ENCODE measurements around the gene PPARGC1A.

PPARGC1A gene

DNA sequence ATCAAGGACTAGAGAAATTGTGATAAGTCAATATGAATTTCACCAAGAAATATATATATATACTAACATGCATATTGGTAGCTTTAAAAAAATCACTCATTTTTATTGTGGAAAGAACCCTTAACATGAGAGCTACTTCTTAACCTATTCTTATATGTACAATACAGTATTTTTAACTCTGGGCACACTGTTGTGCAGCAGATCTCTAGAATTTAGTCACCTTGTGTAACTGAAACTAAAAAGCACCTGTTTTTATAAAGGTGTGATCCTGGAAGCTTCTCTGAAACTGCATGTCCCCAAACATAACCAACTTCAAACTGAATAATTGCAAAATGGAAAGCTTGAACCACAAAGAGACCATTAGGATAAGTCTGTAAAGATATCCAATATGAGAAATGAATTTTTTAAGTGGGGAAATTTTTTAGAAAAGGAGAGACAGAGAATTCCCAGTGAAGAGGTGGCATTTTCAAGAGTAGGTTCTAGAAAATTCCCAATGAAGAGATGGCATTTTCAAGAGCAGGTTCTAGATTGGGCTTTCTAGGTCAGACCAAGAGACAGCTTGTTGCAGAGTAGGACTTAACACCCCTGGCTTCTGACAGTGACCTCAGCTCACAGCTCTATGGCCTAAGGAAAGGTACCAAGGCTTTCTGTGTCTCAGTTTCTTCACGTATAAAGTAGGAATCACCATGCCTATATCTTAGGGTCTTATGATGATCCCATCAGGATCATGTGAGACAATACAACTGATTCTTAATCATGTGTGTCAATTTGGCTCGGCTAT is 22.0 kb upstream of the PPARGC1A start:
- no peak for DNase-seq (ENCODE audit: low read depth in 2 of 3, low spot score in 2 of 3)

DNA sequence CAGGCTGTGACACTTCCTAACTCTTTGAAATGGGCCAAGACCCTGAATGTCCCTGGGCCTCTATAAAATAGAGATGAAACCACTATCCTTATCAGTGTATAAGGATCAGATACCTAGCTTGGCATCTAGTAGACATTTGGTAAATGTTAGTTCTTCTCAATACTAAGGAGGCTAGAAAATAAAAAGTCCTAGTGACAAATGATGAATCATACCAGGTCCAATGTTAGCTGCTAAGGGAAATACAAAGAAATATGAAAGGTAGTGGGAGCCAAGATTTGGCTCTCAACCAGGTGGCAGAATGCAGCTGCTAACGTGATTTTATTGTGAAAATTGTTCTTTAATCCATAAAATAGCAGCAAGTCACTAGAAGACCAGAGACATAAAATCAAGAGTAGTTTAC is 19.8 kb upstream of the PPARGC1A start:
- no peak for DNase-seq (ENCODE audit: low read depth in 2 of 3, low spot score in 2 of 3)

DNA sequence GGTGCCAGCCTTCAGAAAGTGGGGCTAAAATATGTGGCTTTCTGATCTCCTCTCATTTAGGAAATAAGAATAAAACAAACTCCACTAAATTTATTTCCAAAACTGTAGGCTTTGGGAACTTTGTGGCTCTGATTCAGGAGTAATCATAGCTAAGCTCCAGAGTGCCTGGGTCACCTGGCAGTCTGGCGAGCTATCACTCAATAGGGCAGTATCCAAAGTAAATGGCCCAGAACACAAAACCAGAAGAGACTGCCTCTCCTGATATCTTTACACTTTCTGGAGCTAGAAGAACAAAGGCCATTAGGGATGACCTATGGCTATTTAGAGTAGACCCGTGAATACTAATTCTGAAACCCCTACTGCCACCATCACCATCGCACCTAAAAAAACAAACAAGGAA is 17.0 kb upstream of the PPARGC1A start:
- no peak for DNase-seq (ENCODE audit: low read depth in 2 of 3, low spot score in 2 of 3)

DNA sequence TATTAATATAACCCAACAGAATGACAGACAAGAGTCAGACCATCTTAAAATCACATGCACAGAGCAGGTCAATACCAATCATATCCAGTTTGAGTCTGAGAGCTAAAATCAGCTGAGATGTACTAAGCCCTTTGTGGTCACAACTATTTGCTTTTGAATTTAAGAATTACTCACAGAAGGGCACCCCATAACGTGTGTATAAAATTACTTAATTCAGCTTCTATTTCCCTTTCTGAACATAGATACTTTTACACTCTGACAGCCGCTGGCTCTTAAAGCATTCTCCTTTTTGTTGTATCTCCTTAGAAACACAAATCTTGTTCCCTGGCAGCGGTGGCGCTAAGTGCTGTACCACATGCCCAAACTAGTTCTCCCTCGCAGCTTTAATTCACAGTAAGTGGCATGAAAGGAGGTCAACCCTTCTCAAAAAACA is 14.8 kb upstream of the PPARGC1A start:
- DNase-seq (ENCODE audit: low read depth in 2 of 3, low spot score in 2 of 3): no peak

DNA sequence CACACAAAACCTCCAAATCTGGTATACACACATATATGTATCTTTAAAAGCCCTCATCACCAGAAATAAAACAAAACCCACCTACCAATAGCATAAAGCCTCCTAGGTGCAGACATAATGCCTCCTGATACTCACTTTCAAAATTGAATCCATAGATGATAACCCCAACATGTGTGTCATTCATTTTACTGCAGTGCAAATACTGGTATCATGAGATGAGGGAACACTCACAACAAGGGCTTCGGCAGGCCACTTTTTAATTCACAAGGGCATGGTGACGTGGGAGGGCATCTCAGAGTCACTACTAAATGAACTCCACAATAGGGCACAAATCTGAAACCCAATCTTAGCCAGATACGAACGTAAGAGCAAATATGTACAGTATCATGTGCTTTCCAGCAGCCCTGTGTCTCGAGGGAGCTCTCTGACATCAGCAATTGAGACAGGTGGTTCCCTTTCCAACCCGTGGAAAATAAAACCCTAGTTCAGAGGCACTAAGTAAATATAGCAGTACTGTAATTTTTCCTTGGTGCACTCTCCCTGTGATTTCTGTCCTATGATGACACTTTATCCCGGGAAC is 14.1 kb upstream of the PPARGC1A start:
- DNase-seq (ENCODE audit: low read depth in 2 of 3, low spot score in 2 of 3): no peak

DNA sequence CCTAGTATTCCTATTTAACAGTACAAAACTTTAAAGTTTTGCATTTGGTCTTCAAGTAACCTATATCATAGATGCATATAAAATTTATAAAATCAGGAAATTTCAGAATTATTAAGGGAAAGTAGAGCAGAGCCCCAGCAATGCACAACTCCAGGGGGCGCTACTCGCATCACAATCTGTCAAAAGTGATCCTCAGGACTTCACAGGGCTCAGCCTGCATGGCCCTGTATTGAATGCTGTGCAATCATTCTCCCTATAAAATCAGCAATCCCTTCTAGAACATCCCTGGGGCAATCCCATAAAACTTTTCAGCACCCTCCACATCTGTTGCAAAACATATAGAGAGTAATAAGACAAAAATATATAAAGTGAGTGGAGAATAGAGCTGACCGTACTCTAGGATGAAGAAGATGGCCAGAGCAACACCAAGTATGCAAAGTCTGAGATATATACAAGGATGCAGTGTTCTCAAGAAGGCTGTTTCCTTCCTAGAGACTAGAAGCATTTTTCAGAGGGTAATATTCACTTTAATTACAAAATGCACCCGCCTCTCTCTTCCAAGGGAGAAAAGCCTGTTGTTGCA is 12.5 kb upstream of the PPARGC1A start:
- DNase-seq (ENCODE audit: low read depth in 2 of 3, low spot score in 2 of 3): no peak

DNA sequence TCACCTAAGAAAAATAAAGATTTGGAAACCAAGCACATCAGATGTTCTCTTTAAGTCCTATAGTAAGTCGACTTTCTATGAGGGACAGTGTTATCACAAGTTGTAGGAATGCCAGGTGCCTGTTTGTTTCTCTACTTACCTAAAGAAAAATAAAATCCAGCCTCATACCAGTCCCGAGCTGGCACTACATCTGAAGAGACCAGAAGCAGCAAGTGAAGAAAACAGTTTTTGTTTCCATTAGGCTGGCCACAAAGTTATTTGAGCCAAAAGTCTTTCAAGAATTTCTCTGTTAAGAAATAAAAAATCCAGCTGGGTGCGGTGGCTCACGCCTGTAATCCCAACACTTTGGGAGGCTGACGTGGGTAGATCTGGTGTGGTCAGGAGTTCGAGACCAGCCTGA is 10.8 kb upstream of the PPARGC1A start:
- no peak for DNase-seq (ENCODE audit: low read depth in 2 of 3, low spot score in 2 of 3)

DNA sequence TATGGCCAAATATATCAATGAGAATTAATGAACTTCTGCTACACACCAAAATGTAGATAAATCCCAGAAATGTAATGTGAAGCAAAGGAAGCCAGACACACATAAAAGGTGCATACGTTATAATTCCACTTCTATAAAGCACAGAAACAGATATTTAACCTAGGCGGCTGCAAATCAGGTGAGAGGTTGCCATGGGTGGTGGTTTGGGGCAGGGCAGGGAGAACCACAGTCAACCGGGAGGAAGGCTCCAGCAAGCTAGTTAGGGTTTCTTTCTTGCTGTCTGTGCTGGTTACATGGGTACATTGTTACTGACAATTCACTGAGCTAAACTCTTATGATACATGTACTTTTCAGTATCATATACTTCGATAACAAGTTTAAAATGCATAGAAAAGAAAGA is 9.7 kb upstream of the PPARGC1A start:
- DNase-seq (ENCODE audit: low read depth in 2 of 3, low spot score in 2 of 3): no peak

DNA sequence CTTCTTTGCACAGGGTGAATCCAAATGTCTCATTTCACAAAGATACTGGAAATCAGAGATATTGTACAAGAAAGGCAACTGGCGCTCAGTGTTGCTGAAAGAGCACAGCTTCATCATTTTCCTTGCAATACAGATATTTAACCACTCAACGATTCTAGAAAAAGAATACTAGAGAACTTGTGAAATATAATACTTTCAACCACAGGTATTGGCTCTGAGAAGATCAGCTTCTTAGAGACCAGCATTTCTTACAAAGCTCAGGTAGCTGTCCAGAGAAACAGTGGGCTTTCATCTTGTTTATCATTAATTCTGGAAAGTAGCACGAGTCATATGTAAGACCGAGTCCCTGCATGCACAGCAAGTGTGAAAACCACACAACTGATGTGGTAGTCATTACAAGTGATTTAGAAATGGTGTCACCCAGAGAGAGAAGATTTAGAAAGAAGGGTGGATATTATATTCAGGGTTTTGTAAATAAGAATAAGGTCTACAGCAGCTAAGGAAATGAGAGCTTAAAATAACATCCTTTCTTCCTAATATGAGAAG is 7.8 kb upstream of the PPARGC1A start:
- no peak for DNase-seq (ENCODE audit: low read depth in 2 of 3, low spot score in 2 of 3)

DNA sequence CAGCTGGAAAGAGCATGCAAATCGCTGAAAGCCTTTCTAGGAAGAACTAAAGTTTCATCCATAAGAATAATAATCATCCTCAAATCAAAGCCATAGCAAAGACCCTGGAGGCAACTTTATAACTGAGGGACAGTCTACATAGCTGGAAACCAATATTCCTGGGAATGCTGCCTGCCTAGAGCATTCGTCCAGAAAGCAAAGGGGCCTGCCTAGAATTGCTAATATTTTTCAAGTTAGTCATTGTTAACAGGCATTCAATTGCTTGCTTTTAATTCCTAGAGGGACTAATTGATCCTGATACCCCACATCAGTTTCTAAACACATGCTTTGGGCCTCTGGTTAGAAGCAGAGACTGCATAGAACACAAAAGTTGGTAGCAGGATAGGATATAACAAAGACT is 4.2 kb upstream of the PPARGC1A start:
- DNase-seq (ENCODE audit: low read depth in 2 of 3, low spot score in 2 of 3): no peak

DNA sequence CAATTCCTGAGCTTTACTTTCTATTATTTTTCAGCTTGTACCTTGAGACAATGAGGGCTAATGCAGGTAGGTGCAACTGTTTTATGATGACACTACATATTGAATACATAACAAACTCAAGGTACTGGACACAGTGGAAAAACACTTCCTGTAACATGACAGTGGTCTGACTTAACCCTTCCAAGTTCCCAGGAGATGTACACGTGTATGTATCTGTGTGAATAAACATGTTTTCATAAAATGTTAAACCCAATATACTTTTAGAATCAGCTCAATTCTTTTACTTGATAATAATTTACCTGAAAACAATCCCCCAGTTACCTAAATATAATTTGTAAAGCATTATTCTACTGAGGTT is 1.2 kb upstream of the PPARGC1A start:
- no peak for DNase-seq (ENCODE audit: low read depth in 2 of 3, low spot score in 2 of 3)

DNA sequence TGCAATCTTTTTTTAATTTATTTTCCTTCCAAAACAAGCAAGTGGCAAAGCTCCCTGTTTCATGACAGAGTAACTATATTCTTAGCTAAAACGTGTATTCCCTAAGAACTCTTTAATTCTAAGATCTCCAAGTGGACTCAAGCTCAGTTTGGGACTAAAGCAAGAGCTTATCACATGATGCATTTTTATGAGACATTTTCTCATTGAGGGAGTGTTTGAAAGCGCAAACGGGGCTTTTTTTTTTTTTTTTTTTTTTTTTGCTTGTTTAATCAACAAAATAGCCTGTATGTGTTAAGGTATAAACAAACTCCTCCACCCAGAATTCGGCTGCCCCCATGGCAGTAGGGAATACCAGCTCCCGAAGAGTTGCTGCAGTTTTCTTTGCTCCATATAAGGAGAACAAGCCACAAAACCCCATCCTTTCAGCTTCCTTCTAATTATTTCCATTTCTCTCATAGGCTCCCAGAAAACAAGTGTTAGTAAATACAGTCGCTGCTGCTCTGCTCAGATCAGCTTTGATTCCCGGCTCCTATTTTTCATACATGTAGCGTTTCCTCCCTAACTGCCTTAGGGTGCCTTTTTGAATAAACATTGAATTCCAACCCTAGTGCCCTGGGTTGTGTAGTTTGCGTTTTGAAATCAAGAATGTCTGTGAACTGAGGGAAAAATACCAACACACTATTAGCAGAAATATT is 669 bp upstream of the PPARGC1A start:
- no peak for DNase-seq (ENCODE audit: low read depth in 2 of 3, low spot score in 2 of 3)

DNA sequence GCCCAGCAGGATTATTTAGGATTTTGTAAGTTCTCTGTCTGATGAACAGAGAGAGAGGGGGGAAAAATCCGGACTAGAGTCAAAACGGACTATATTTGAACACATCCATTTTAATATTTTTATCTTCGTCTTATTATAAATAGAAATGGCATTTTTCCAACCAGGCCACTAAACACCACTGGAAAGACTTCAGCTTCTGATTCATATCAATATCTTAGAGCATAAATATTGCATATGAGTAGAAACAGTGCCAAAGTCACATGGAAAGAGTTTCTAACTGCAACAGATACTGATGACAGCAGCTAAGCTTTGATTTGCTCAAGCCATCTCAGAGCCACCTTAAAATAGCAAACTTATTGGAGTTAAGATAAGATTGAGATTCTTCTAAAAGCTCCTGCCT is 456 bp downstream of the PPARGC1A start:
- DNase-seq (ENCODE audit: low read depth in 2 of 3, low spot score in 2 of 3): no peak

DNA sequence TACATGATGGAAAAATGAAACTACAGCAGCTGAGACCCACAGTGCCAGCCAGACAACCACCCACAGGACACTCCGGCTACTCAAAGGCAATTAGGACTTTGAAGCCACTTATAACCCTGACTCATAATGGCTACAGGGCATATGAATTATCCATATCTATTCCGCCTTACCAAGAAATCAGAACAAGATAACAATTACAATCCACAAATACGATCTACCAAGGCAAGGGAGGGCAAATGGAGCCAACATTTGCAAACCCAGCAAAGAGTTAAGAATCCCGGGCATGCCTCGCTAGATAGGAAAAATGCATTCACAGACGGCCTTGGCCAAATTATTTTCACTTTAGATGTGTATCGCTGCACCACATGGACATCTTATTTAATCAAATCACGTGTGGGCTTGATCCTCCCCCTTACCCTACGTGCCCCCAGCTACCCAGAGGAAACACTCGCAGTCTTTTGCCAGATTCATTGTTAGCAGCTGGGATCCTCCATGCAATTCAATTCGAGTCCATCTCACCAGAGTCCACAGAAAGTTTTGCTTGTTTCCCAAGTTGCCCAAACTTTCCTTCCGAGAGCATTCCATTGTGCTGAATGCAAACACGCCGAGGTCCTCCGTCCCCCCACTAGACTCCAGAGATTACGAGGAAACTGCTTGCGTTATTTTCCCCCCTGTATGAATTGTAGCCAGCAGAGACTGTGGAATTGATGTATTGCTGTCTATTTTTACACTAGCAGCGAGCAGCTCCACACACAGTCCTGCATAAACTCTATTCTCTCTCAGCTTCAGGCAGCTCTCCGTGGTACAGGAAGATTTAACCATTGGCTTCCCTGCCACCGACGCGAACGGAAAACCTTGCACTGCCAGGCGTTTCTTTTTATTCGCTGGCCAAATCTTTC is 1.2 kb downstream of the PPARGC1A start:
- no peak for DNase-seq (ENCODE audit: low read depth in 2 of 3, low spot score in 2 of 3)

DNA sequence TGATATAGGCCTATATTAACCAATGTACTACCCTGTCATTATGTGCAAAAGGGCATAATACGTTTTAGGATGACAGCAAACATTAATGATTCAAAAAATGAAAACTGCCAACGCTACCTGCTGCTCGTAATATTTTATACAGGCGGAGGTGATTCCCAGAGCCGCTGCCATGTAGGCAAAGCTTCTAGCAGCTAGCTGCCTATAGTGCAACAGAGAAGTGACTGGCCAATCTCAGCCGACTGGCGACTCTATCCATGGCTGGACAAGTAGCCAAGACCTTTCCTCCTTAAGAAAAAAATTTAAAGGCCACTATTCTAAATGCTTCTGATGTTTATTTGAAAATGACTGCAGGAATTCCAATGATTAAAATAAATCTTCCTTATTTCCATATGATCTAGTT is 1.9 kb downstream of the PPARGC1A start:
- no peak for DNase-seq (ENCODE audit: low read depth in 2 of 3, low spot score in 2 of 3)

DNA sequence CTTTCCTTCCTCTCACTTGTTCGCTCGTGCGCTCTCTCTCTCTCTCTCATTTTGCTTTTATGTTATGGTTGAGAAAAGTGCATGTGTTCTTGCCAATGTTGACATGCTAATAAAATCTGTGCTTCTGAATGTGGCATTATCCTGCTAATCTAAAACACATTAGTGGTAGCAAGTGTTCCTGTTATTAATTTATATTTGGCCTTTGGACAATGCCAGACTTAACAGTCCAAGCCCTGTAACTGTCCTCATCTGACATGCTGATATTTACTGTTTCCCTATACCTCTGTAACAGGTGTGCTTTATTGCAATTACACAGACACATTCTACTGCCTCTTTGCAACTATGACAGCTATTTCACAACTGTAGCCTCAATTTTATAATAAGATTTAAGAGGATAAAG is 2.7 kb downstream of the PPARGC1A start:
- DNase-seq (ENCODE audit: low read depth in 2 of 3, low spot score in 2 of 3): no peak

DNA sequence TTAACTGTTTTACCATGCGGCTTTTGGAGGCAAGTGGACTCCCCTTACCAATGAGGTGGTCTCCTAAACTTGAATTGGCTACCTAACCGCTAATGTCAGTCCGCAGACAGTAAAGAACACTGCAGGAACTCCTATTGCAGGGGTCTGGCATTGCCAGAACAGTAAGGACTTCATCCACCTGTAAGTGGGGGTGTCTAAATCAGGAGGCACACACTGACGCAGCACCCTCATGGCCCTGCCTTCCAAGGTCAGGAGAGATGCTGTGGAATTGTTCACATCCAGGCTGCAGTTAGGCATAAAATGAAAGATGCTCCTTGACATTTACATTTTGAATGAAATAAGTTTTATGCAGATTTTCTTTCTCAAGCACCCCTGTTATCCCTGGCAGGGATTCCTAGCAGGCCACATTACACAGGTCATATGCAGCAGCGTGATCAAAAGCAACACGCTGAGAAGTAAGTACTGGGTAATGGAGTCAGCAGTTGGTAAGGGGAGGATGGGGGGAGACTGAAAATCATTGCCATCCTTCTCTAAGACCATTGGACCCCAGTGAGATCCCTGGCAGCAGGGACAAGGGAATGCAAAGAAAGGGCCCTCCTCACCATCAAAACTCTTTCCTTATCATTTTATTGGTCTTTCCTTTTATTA is 3.8 kb downstream of the PPARGC1A start:
- DNase-seq (ENCODE audit: low read depth in 2 of 3, low spot score in 2 of 3): no peak

DNA sequence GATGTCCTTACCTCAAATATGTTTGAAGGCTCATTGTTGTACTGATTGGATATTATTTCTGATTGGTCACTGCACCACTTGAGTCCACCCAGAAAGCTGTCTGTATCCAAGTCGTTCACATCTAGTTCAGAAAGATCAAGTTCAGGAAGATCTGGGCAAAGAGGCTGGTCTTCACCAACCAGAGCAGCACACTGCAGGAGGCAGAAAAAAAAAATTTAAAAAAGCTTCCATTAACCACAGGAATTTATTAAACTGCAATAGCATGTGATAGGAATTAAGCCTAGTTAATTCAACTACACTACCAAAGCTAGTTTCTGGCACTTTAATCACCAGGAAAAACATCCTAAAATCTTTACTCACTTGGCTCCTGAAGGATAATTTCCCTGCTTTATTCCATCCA is 5.1 kb downstream of the PPARGC1A start:
- DNase-seq (ENCODE audit: low read depth in 2 of 3, low spot score in 2 of 3): no peak

DNA sequence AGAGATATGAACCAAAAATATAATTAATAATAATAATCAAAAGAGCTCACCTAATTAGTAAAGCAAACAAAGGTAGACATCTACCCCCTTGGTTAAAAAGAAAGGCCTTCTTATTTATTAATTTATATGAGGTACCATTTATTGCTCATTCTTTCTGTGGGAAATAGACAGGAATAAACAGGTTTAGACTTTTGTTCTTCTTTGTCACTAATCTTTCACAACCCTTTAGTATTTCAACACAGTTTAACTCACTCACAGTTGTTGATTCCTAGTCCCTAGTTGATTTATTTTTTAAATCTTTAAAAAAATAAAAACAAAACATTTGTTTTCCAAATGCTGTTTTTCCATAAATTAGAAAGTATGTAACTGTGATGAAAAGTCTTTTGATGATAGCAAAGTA is 5.6 kb downstream of the PPARGC1A start:
- no peak for DNase-seq (ENCODE audit: low read depth in 2 of 3, low spot score in 2 of 3)

DNA sequence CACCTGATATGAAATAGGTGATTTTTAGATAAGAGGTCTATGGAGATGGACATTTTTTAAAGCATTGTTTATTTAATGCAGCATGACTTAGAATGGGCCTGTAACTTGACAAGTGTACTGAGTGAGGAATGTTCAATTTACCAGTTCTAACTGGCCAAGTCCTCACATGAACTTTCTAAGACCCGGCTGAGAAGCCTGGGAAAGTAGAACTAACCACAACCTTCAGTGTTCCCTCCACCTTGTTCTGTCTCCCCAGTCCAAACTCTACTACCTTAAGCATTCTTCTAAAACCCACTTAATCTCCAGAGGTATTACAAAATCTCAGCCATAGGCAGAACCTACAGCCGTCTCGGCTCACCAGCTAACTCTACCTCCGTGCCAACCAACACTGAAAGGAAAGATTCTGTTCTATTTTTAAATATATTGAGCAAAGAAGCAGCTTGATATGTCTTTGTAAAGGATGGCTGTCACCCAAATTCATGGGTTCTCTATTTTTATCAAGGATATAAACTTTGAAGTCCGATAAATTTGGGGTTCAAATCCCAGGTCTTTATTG is 6.8 kb downstream of the PPARGC1A start:
- no peak for DNase-seq (ENCODE audit: low read depth in 2 of 3, low spot score in 2 of 3)

All from activated CD8-positive, alpha-beta memory T cell treated with anti-CD3 and anti-CD28 coated beads for 48 hours (primary cell).